Hippocampal formation (tissue), 2 donors: ENCODE data around the gene SPINT1.

ENCODE experiments used
- DNase-seq, 2 donors: peaks; one replicate each; lab custom pipeline; 2025; lab: John Stamatoyannopoulos, UW

The SPINT1 gene, protein sequence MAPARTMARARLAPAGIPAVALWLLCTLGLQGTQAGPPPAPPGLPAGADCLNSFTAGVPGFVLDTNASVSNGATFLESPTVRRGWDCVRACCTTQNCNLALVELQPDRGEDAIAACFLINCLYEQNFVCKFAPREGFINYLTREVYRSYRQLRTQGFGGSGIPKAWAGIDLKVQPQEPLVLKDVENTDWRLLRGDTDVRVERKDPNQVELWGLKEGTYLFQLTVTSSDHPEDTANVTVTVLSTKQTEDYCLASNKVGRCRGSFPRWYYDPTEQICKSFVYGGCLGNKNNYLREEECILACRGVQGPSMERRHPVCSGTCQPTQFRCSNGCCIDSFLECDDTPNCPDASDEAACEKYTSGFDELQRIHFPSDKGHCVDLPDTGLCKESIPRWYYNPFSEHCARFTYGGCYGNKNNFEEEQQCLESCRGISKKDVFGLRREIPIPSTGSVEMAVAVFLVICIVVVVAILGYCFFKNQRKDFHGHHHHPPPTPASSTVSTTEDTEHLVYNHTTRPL

DNA sequence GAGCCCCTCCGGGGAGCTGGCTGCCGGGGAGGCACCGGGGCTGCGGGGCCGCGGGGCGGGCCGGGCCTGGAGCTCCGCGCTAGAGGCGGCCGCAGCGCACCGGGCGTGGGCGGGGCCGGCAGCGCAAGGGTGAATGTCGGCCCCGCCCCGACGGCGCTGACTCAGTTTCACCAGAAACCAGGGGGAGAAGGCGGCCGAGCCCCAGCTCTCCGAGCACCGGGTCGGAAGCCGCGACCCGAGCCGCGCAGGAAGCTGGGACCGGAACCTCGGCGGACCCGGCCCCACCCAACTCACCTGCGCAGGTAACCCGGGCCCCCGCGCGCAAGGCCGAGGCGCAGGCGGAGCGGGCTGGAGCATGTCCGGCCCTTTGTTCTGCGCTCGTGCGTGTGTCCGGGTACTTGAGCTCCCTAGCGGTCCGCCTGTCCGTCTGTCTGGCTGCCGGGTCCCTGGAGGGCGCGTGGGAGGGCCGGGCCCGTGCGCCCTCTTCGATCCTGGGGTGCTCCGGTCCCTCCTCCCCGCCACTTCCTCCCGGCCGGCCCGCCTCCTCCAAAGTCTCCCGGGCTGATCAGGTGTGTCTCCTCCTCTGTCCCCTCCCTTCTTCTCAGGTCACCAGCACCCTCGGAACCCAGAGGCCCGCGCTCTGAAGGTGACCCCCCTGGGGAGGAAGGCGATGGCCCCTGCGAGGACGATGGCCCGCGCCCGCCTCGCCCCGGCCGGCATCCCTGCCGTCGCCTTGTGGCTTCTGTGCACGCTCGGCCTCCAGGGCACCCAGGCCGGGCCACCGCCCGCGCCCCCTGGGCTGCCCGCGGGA is at the start of gene SPINT1:
Gene SPINT1 (plus strand): TSS at position 164 of the 811 bp plus-strand sequence. CDS start 507 bp downstream, at position 671.
- no peak for DNase-seq

GRCh38 chr15:40796041-40796440 is 47.8 kb upstream of the SPINT1 start:
- DNase-seq: no peak

GRCh38 chr15:40796512-40796911 is 47.3 kb upstream of the SPINT1 start:
- DNase-seq: no peak

DNA sequence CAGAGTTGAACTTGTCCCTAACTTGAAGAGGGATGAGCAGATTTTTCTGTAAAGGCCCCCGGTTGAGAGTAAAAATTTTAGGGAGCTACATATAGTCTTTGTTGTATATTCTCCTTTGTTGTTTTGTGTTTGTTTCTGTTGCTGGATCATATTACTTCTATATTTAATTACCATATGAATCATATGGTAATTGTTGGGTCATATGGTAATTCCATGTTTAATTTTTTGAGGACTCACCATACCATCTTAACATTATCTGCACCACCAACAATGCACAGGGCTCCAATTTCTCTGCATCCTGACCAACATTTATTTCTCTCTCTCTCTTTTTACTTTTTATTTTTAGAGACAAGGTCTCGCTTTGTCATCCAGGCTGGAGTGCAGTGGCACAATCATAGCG is 44.3 kb upstream of the SPINT1 start:
- no peak for DNase-seq

DNA sequence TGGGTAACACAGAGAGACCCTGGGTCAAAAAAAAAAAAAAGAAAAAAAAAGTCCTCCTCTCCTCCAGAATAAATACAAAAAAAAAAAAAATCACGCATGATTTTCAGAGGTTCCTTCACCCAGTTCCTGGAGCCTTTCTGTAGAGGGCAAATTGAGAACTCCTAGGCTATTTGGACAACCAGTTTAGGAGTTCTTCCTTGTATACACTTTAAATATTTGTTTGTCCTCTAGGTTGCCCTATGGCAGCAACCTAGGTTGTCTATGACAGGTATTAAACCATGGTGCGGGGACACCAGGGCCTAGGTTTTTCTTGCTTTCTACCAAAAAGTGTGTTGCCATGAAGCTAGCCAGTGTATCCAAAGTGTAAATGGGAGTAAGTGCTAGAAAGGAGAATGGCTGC is 40.8 kb upstream of the SPINT1 start:
- DNase-seq: no peak

DNA sequence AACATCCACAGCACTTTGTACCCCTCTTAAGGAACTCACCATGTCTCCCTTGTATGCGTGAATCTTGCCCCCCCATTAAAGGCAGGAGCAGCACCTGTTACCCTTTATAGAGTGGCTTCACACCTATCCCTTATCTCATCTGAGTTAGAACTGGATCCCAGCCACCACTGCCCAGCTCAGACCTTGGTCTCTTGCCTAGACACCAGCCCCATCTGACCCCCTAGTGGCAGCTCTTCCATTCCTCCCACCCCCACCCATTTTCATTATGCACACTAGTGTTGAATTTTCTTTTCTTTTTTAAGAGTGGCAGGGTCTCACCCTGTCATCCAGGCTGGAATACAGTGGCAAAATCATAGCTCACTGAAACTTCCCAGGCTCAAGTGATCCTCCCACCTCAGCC is 40.2 kb upstream of the SPINT1 start:
- no peak for DNase-seq

DNA sequence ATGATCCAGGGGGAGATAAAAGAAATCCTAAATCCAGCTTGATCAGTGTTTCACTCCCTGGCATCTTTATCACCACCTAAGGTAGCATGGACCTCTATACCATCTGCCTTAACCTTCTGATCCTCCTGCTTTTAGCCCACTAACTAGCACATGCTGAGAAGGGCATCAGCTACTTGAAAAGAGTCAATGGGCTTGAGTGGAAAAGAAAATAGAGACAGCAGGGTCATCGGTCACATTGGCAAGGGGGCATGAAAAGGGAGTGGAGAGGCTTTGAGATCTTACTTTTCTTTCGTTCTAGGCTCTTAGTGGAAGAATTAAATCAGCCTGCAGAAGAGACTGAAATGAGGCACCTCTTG is 37.2 kb upstream of the SPINT1 start:
- no peak for DNase-seq

DNA sequence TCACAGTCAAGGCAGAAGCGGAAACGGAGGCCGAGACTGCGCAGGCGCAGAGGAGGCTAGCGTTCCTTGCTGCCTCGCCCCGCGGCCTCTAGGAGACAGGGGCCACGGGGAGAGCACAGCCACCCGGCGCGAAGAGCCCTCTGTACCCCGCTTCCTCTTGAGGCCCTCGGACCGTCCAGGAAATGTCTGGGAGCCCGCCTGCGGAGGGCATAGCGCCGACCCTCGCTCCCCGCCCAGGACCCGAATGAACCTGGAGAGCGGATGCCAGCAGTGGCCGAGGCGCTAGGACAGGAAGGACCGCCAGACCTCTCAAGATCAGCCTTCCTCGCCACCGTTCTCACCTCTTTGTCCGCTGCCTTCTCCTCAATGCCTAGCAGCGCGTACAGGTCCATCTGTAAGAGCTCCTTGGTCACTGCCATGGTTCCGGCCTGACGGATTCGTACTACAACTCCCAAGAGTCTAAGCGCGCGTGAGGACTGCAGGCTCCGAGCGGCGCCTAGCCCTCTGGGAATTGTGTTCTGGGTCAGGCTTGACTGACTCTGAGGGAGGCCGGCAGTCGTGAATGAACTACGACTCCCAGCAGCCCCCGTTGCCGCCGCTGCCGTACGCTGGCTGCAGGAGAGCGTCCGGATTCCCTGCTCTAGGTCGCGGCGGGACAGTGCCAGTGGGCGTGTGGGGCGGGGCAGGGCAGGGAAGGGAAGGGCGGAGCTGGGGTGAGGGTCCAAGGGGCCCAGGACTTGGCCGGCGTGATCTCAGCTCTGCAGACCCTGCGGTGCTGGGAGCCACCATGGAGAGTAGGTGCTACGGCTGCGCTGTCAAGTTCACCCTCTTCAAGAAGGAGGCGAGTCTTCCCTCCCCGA is 36.6 kb upstream of the SPINT1 start, which contains the start of the genes DNAJC17 and ZFYVE19:
Gene DNAJC17 (minus strand): TSS at position 446 of the 860 bp plus-strand sequence. CDS start 27 bp downstream, at position 419.
Gene ZFYVE19 (plus strand): TSS at position 62 of the 860 bp plus-strand sequence. CDS start 501 bp downstream, at position 563.
- peak; percentile 97 to 99 for DNase-seq

- DNase-seq: no peak
Measured at GRCh38 chr15:40807888-40808461, 35.9 kb upstream of the SPINT1 start.

DNA sequence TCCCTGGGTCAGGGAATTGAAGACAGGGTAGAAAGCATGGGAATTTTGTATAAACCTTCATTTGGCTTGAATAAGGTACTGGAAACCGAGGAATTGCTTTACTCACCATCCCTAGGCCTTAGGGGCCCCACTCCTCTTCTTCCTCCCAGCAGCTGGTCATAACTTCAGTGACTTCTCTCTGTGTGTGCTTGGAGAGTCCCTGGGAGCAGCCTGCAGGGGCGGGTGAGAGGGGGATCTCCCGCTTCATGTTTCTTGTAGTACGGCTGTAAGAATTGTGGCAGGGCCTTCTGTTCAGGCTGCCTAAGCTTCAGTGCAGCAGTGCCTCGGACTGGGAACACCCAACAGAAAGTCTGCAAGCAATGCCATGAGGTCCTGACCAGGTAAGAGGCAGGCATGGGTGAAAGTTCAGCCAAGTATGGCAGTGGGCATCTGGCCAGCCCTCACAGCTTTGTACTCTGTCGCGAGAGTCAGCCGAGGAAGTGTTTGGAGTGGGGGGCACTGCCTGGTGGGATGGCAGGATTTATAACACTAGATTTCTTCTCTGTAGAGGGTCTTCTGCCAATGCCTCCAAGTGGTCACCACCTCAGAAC is 34.9 kb upstream of the SPINT1 start:
- no peak for DNase-seq

DNA sequence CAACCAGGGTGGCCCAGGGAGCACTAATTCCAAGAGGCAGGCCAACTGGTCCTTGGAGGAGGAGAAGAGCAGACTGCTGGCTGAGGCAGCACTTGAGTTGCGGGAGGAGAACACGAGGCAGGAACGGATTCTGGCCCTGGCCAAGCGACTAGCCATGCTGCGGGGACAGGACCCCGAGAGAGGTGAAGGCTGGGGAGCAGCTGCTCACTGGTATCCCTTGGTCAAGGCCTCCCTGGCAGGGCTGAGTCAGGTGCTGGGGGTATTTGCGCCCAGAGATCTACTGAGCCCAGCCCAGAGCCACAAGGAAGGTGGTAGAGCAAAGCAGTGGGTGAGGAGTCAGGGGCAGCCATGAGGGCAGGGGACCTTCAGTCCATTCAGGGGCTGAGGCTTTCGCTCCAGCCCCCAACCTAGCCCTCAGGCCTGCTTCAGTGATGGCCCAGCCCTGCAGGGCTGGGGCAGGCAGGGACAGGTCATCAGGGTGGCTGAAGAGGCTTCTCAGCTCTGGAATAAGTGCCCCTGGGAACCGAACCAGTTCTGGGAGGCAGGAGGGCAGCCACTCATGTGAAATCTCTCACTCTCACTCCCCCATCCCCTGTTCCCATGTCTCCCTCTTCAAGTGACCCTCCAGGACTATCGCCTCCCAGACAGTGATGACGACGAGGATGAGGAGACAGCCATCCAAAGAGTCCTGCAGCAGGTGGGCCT is 31.0 kb upstream of the SPINT1 start:
- no peak for DNase-seq

- DNase-seq: no peak
Measured at GRCh38 chr15:40815042-40815698, 28.7 kb upstream of the SPINT1 start.

DNA sequence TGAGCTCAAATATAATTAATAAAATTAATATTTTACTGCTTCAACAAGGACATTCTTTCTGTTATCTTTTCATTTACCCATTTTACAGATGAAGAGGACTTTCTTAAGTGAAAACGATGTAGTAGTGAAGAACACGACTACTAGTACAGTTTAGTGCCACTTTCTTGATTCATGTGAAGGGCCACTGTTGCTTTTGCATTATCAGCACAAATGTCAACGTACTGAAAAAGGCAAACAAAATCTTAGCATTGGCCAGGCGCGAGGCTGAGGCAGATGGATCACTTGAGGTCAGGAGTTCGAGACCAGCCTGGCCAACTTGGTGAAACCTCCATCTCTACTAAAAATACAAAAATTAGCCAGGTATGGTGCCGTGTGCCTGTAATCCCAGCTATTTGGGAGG is 24.8 kb upstream of the SPINT1 start:
- no peak for DNase-seq

- no peak for DNase-seq
Measured at GRCh38 chr15:40821195-40821594, 22.7 kb upstream of the SPINT1 start.

- DNase-seq: no peak
Measured at GRCh38 chr15:40823572-40824343, 20.1 kb upstream of the SPINT1 start.

DNA sequence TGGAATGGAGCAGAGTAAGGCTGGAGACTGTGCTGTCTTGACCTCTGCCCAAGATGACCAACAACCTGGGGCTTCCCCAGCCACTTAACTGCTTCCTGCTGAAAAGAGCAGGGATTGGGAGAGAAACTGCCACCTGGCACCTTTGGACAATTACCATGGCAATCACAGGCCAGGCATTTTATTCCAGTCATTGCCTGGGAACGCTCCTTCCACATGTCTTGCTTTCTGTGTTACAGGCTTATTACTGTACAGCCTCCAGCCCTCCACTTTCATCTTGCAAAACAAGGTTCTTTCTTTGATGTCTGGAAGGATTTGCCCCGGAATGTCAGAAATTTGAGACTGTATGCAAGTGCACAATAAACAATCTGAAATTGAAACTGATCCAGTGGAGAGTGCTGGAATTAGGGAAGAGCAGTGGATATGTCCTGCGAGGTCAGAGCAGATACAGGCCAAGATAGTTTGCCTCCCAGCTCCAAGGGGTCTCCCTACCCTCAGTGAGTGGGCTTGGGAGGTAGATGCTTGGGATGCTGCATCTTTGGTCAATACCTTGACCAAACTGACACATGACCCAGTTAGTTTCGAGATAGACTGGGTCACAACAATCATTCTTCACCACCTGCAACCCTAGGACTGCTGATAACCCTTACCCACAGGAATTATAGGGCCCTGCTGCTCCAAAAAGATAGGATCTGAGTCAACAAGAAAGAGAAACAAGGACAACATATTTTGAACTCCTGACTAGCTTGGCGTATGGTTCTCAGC is 18.0 kb upstream of the SPINT1 start:
- DNase-seq: no peak

- no peak for DNase-seq
Measured at GRCh38 chr15:40826423-40827075, 17.3 kb upstream of the SPINT1 start.
